ENCODE results near the gene PEA15. TPM values are rescaled to one million over a fixed set of nuclear protein-coding genes. Genes with fewer than 3 reads are reported as not detected.
A peak's percentile ranks its signal among the peaks of the same experiment; 100 is the strongest.

PEA15 gene
- total RNA-seq, 1 donor from 2014 or later: 175 TPM

DNA sequence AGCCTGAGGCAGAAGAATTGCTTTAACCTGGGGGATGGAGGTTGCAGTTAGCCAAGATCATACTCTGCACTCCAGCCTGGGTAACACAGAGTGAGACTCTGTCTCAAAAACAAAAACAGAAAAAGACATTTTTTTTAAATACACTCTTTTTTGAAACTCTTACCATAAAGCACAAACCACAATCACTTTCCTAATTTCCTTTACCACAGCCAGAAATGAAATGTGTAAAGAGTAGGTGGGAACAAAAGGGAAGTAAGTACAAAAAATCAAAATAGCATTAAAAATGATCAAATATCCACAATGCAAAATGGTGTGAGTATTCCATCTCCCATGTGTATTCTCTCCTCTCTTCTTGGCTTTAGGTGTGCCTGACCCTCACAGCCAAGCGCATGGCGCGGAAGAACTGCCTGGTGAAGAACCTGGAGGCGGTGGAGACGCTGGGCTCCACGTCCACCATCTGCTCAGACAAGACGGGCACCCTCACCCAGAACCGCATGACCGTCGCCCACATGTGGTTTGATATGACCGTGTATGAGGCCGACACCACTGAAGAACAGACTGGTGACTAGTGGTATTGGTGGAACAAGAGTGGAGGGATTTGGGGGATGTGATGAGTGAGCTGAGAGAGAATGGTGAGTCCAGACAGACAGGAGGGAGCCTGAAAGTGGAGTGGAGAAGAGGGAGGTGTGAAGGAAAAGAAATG lies 38.9 kb upstream of the PEA15 start:
- H3K4me3 ChIP-seq: no peak overlapping the region
- DNase-seq (peak; percentile 80), ATAC-seq (peak; percentile 81)

GRCh38 chr1:160167056-160167455 lies 38.1 kb upstream of the PEA15 start:
- ATAC-seq (no peak), DNase-seq (no peak)
- Histone ChIP-seq H3K4me1 (peaks cover 8% of the 10 kb centered on the region), H3K27me3 (peaks cover 5% of the 10 kb centered on the region), H3K4me3 (no peak overlapping the region), H3K9me3 (no peaks in the 10 kb centered on the region), H3K36me3 (no peaks in the 10 kb centered on the region), H3K27ac (no peak overlapping the region)
- intact Hi-C loops (cut with DNase I): no loop called here
- TF ChIP-seq, protein P1, sequence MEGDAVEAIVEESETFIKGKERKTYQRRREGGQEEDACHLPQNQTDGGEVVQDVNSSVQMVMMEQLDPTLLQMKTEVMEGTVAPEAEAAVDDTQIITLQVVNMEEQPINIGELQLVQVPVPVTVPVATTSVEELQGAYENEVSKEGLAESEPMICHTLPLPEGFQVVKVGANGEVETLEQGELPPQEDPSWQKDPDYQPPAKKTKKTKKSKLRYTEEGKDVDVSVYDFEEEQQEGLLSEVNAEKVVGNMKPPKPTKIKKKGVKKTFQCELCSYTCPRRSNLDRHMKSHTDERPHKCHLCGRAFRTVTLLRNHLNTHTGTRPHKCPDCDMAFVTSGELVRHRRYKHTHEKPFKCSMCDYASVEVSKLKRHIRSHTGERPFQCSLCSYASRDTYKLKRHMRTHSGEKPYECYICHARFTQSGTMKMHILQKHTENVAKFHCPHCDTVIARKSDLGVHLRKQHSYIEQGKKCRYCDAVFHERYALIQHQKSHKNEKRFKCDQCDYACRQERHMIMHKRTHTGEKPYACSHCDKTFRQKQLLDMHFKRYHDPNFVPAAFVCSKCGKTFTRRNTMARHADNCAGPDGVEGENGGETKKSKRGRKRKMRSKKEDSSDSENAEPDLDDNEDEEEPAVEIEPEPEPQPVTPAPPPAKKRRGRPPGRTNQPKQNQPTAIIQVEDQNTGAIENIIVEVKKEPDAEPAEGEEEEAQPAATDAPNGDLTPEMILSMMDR (IDR thresholded peaks at IDR 0.05): no peak

More for the DNA sequence above, 38.9 kb upstream of the PEA15 start:
- no peak overlapping the region for H3K27ac ChIP-seq
- H3K36me3 ChIP-seq: no peaks in the 10 kb centered on the region
- peaks cover 8% of the 10 kb centered on the region for H3K4me1 ChIP-seq
- H3K9me3 ChIP-seq: no peaks in the 10 kb centered on the region
- H3K27me3 ChIP-seq: peaks cover 5% of the 10 kb centered on the region
- intact Hi-C loops (cut with DNase I): no loop called here
- TF ChIP-seq, protein P1 (IDR thresholded peaks at IDR 0.05): no peak

DNA sequence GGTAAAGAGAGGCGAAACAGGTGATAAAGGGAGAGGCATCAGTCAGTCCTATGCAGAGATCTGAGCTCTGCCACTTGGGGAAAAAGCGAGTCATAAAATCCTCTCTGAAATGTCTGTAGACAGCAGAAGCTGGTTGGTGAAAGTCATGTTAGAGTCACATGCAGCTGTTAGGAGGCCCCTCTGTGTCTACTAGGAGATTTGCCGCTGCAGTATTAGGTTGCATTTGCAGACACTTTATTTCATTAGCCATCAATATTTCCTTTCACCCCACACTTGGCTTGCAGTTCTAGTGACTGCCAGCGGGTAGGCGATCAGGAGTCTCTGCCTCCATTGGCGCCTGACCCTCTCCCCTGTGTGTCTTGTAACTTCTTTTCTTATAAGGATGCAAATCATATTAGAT lies 37.6 kb upstream of the PEA15 start:
- Histone ChIP-seq H3K36me3 (no peaks in the 10 kb centered on the region), H3K27ac (no peak overlapping the region), H3K4me3 (no peak overlapping the region), H3K27me3 (peaks cover 5% of the 10 kb centered on the region), H3K9me3 (no peaks in the 10 kb centered on the region), H3K4me1 (peaks cover 6% of the 10 kb centered on the region)
- intact Hi-C loops (cut with DNase I): no loop called here
- DNase-seq: no peak
- no peak for ATAC-seq
- TF ChIP-seq, protein P1 (IDR thresholded peaks at IDR 0.05): no peak

DNA sequence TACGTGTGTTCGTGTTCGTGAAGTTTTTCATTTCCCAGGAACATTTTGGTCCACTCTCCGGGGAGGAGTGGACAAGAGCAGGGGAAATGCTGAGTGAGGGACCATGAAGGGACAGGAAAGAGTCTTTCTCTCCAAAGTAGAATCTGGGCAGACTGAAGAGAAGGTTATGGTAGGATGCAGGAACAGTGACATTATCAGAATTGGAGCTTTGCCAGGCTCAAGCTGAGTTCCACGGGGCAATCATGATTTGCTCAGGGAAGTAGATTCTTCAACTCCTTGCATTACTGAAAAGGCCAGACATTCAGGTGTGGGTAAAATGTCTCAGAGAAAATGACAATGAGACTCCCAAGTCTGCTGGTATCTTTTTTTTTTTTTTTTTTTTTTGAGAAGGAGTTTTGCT lies 37.2 kb upstream of the PEA15 start:
- H3K27me3 ChIP-seq: peaks cover 5% of the 10 kb centered on the region
- H3K27ac ChIP-seq: no peak overlapping the region
- H3K4me3 ChIP-seq: no peak overlapping the region
- no peaks in the 10 kb centered on the region for H3K9me3 ChIP-seq
- DNase-seq: no peak
- TF ChIP-seq, protein P1 (IDR thresholded peaks at IDR 0.05): no peak
- no peaks in the 10 kb centered on the region for H3K36me3 ChIP-seq
- ATAC-seq: no peak
- intact Hi-C loops (cut with DNase I): no loop called here
- H3K4me1 ChIP-seq: peaks cover 1% of the 10 kb centered on the region

DNA sequence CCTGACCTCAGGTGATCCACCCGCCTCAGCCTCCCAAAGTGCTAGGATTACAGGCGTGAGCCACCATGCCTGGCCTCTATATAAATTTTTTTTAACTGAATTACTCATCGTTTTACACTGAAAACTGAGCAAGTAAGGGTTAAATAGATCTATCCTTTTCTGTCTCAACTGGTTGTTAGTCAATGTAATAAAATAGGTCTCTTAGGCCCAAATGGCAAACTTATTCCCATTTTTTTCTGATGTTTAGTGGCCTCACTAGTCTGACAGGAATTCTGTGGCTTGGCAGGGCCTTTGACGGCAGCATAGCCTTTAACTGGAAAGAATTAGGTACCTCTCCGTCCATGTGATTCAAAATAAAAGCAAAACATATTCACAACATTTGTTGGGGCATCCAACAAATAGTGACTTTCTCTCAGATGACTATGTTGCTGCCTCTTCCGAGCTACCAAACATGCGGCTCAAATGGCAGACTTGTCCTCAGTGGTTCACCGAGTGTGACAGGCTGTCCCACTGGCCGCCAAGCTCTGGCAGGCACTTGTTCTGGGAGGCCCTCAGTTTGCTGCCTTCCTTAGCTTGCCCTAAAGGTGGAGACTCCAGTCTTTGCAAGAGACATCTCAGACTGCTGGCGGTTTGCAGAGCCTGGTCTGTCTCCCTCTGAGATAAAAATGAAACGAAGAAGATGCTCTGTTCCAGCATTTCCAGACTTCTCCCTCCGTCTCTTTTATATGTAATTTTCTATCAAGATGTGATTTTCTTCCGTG lies 36.4 kb upstream of the PEA15 start:
- no peak overlapping the region for H3K4me3 ChIP-seq
- DNase-seq: no peak
- intact Hi-C loops (cut with DNase I): no loop called here
- H3K36me3 ChIP-seq: no peaks in the 10 kb centered on the region
- H3K4me1 ChIP-seq: no peaks in the 10 kb centered on the region
- no peak for ATAC-seq
- H3K27ac ChIP-seq: no peak overlapping the region
- no peaks in the 10 kb centered on the region for H3K9me3 ChIP-seq
- H3K27me3 ChIP-seq: peaks cover 5% of the 10 kb centered on the region
- TF ChIP-seq, protein P1 (IDR thresholded peaks at IDR 0.05): no peak
